Activated T-helper 1 cell treated with Interleukin-2 at 50 U/mL for 16 hours (primary cell): ENCODE data around the gene MRPL53.

Experiments
- DNase-seq: peaks from one replicate; pipeline ENCODE4 v3.0.0-alpha.2; 2020; ENCODE audit warnings: low read depth

Gene MRPL53

GRCh38 chr2:74472086-74472944 is at the start of gene MRPL53:
TSS of gene MRPL53 (minus strand) at chr2:74472680. CDS start at chr2:74472660, 20 bp downstream.
- peak; percentile 93 for DNase-seq

- no peak for DNase-seq
Observed at GRCh38 chr2:74516650-74517049, 44.2 kb upstream of the MRPL53 start.

GRCh38 chr2:74515981-74516633 is 43.6 kb upstream of the MRPL53 start:
- peak; percentile 55 for DNase-seq

GRCh38 chr2:74515271-74515980 is 42.9 kb upstream of the MRPL53 start:
- no peak for DNase-seq

- DNase-seq: no peak
Observed at GRCh38 chr2:74514368-74515270, 42.1 kb upstream of the MRPL53 start, which contains the start of gene TLX2. TSS of gene TLX2 (plus strand) at chr2:74514450. CDS start at chr2:74514807, 357 bp downstream.

GRCh38 chr2:74513605-74514367 is 41.3 kb upstream of the MRPL53 start:
- no peak for DNase-seq

- DNase-seq: no peak
Observed at GRCh38 chr2:74512744-74513604, 40.5 kb upstream of the MRPL53 start.

GRCh38 chr2:74511104-74511989 is 38.9 kb upstream of the MRPL53 start:
- DNase-seq: no peak

GRCh38 chr2:74510272-74510671 is 37.8 kb upstream of the MRPL53 start:
- DNase-seq: no peak

- DNase-seq: no peak
Observed at GRCh38 chr2:74507926-74508520, 35.5 kb upstream of the MRPL53 start.

- DNase-seq: peak; percentile 96
Observed at GRCh38 chr2:74507145-74507925, 34.9 kb upstream of the MRPL53 start, which contains the start of gene PCGF1. TSS of gene PCGF1 (minus strand) at chr2:74507695. CDS start at chr2:74507668, 27 bp downstream.

- DNase-seq: no peak
Observed at GRCh38 chr2:74505448-74506246, 33.2 kb upstream of the MRPL53 start.

- DNase-seq: no peak
Observed at GRCh38 chr2:74504591-74504990, 32.1 kb upstream of the MRPL53 start.

- no peak for DNase-seq
Observed at GRCh38 chr2:74503506-74504475, 31.3 kb upstream of the MRPL53 start.
